ENCODE results near the gene SLC35G3. TPM values are rescaled to one million over a fixed set of nuclear protein-coding genes. Genes with fewer than 3 reads are reported as not detected.

The SLC35G3 gene
- total and polyA plus RNA-seq, 2 of the 8 experiments (the other 6 are each of a cell fraction or from before 2014, with no cell fraction given), result not detected

- no peaks in the 10 kb centered on the region for H3K9me3 ChIP-seq (ENCODE audit: insufficient read depth in 2 of 2, low read depth in 1 of 2, low read length in 1 of 2)
- POLR2A ChIA-PET (ENCODE audit: partially characterized antibody), result no interaction called here
- no peak overlapping the region for H3K9ac ChIP-seq (replicated peaks in 1 of 4; ENCODE audit: extremely low read depth in 1 of 4, low read depth in 3 of 4, low read length in 3 of 4)
- no peak overlapping the region for H4K8ac ChIP-seq (ENCODE audit: extremely low read depth, insufficient read depth, low read length)
- no peak overlapping the region for H2BK15ac ChIP-seq (ENCODE audit: low read length)
- no peak overlapping the region for H2AFZ ChIP-seq (ENCODE audit: low read length)
- no peak overlapping the region for H3K18ac ChIP-seq (ENCODE audit: extremely low read depth, low read length)
- H3K4me2 ChIP-seq (ENCODE audit: insufficient read depth in 1 of 2, low read depth in 2 of 2, low read length in 2 of 2), result no peak overlapping the region
- H3K79me2 ChIP-seq (ENCODE audit: control insufficient read depth in 1 of 2, insufficient read depth in 2 of 2, low read length in 2 of 2), result no peaks in the 10 kb centered on the region
- peaks cover 0 to 7% (median 3%) of the 10 kb centered on the region in 4 experiments; a peak in 5 of 7 replicates for H3K27me3 ChIP-seq (replicated peaks in 1 of 4; ENCODE audit: control insufficient read depth in 3 of 4, extremely low read depth in 1 of 4, insufficient read depth in 3 of 4, low read length in 3 of 4)
- H4K20me1 ChIP-seq (replicated peaks in 1 of 2; ENCODE audit: control insufficient read depth in 1 of 2, insufficient read depth in 2 of 2, low read length in 2 of 2), result no peaks in the 10 kb centered on the region
- no peak overlapping the region for H2BK5ac ChIP-seq (ENCODE audit: low read depth, low read length)
- H3K56ac ChIP-seq (replicated peaks; ENCODE audit: insufficient read length, low read depth, low read length), result no peak overlapping the region
- H3K14ac ChIP-seq (ENCODE audit: insufficient read length), result no peak overlapping the region
- TF ChIP-seq JUND (IDR thresholded peaks at IDR 0.05; ENCODE audit: low read length) (no peak), BCL11A (IDR thresholded peaks at IDR 0.05; ENCODE audit: low read depth in 2 of 2, low read length in 2 of 2) (no peak), RBBP5 (IDR thresholded peaks at IDR 0.05; ENCODE audit: borderline replicate concordance, low read depth, low read length) (no peak), KDM5A (IDR thresholded peaks at IDR 0.05; ENCODE audit: low read length) (no peak), RAD21 (IDR thresholded peaks at IDR 0.05 in 1 of 2, conservative IDR thresholded peaks at IDR 0.05 in 1 of 2; ENCODE audit: low read depth in 2 of 2, low read length in 2 of 2) (no peak), YY1 (IDR thresholded peaks at IDR 0.05; ENCODE audit: low read depth, low read length) (no peak), SUZ12 (IDR thresholded peaks at IDR 0.05; ENCODE audit: low read length) (no peak), SP2 (IDR thresholded peaks at IDR 0.05; ENCODE audit: low read length) (no peak), E2F6 (IDR thresholded peaks at IDR 0.05) (no peak), EGR1 (IDR thresholded peaks at IDR 0.05; ENCODE audit: borderline replicate concordance, low read depth, low read length) (no peak), TCF12 (IDR thresholded peaks at IDR 0.05; ENCODE audit: low read depth, low read length) (no peak), NRF1 (IDR thresholded peaks at IDR 0.05; ENCODE audit: low read depth, low read length) (no peak), FOSL1 (IDR thresholded peaks at IDR 0.05; ENCODE audit: insufficient read depth, low read depth, low read length) (no peak)
- H2BK20ac ChIP-seq (ENCODE audit: low read length), result no peak overlapping the region
- H2AK5ac ChIP-seq (ENCODE audit: low read depth, low read length), result no peak overlapping the region
- FAIRE-seq (no peak), DNase-seq (ENCODE audit: low read depth in 1 of 2, low spot score in 2 of 2) (no peak)
- H3K4ac ChIP-seq (replicated peaks; ENCODE audit: insufficient read length, low read depth, low read length), result no peak overlapping the region
- CTCF ChIA-PET (ENCODE audit: partially characterized antibody), result interaction anchor here (0.6 to 1.0 kb wide), 3 partner anchors 52 to 71 kb away, joined by 3 to 4 read pairs (median 3); no protein-coding TSS in a partner anchor
- no peak overlapping the region for H3K27ac ChIP-seq (ENCODE audit: low read depth, low read length)
- H3K23me2 ChIP-seq (ENCODE audit: low read depth, low read length), result peaks cover 7% of the 10 kb centered on the region
- no peaks in the 10 kb centered on the region for H3K79me1 ChIP-seq (ENCODE audit: low read depth, low read length)
- H2BK120ac ChIP-seq (replicated peaks; ENCODE audit: low read depth, low read length), result no peak overlapping the region
- no peaks in the 10 kb centered on the region for H3K36me3 ChIP-seq (ENCODE audit: control insufficient read depth in 2 of 4, insufficient read depth in 4 of 4, low read length in 3 of 4)
- no peak overlapping the region for H2BK12ac ChIP-seq (ENCODE audit: low read depth, low read length)
- no peak overlapping the region for H3K23ac ChIP-seq (ENCODE audit: insufficient read length)
- no peak overlapping the region for H3K4me3 ChIP-seq (ENCODE audit: extremely low read depth in 1 of 4, insufficient read depth in 2 of 4, low read depth in 3 of 4, low read length in 4 of 4)
- H4K91ac ChIP-seq (replicated peaks; ENCODE audit: insufficient read length, low read length), result no peak overlapping the region
- WGBS, 2 experiments (ENCODE audit: extremely low coverage in 1 of 2, insufficient coverage in 1 of 2, insufficient read length in 1 of 2, insufficient replicate concordance in 2 of 2, low coverage in 1 of 2, low lambda C conversion rate in 2 of 2, missing lambda C conversion rate in 1 of 2), result 79% methylated on average over 2 of the region's 4 CpGs; no CpG with 5 or more reads in 1 of the 2 experiments
- H3K4me1 ChIP-seq (replicated peaks in 1 of 4; ENCODE audit: control insufficient read depth in 3 of 4, insufficient read depth in 4 of 4, low read length in 3 of 4), result peaks cover 4 to 15% (median 7%) of the 10 kb centered on the region in 4 experiments
- H4K5ac ChIP-seq (ENCODE audit: insufficient read length, low read depth, low read length), result no peak overlapping the region
Measured at GRCh38 chr17:35239823-35240222, 45.6 kb upstream of the SLC35G3 start.
